GM18498 (cell line): Measurements from ENCODE around the gene GATA2.

Experiments
- ATAC-seq: cut with Tn5 transposase; IDR thresholded peaks from one replicate; pipeline ENCODE4 v1.9.1; 2021; ENCODE audit warnings: mild to moderate bottlenecking, moderate library complexity; ENCODE audit not compliant: unreplicated experiment

Gene GATA2

GRCh38 chr3:128492671-128493569 is at the start of gene GATA2:
GATA2 (minus strand) TSS chr3:128493201; CDS start chr3:128487031, 6,170 bp downstream.
- no peak for ATAC-seq

GRCh38 chr3:128541246-128541645 is 48.2 kb upstream of the GATA2 start:
- ATAC-seq = no peak

GRCh38 chr3:128539376-128539775 is 46.4 kb upstream of the GATA2 start:
- no peak for ATAC-seq

DNA sequence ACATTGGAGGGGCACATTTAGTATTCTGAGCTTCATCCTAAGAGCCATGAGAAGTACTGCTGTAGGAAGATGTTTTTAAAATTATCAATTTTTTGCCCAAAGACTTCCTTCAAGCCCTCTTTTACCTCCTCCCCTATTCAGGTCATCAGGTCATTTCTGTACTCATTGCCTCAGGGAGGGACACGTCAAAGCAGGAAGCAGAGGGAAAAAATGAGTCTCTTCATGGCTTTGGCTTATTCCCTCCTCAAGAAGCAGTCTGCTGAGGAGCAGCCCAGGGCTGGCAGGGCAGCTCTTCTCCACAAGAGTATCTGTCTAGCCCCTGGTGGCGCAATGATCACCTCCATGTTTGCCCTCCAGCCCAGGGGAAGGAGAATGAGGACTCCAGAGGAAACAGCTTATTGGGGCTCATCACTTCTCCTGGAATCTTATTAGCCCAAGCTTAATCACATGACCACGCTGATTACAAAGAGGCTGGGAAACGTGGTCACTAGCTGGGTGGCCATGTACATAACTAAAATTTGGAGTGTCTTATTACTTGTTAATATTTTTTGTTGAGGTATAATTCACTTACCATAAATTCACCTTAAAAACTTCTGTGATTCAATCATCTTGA is 44.2 kb upstream of the GATA2 start:
- no peak for ATAC-seq

GRCh38 chr3:128532012-128532983 is 39.3 kb upstream of the GATA2 start:
- no peak for ATAC-seq

DNA sequence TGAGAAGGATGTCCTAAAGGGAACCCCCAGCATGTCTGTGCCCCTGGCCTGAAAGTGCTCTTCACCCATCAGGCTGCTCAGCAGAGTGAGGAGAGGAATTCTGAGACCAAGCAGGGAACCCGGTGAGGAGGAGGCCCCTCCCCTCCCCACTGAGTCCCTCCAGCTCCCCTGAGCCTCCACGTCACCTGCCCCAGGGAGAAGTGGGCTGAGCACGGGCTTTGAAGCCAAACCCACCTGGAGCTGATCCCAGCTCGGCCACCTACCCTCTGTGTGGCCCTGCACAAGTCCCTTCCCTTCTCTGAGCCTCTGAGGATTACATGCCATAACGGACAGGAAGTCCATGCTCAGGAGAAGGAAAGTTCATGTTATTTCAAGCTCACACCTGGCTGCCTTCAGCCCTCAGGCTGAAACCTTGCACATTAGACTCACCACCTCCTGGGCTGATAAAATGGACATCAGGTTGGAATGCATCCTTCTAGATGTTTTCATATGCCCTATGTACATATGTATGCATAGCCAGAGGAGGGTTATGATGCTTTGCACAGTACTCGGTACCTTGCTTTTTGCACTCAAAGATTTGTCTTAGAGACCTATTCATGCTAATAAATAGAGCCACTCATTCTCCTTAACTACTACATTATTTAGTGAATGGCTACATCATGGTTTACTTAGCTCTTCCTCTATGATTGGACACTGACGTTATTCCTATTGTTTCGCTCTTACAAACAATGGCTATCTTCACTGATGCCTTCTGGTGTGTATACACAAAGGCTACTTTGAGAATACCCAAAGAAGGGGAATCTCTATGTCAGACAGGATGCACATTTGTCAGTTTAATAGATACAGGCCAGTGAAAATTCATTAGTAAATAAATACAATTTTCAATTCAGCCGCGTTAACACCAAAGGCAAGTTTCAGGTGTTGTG is 31.6 kb upstream of the GATA2 start:
- no peak for ATAC-seq

DNA sequence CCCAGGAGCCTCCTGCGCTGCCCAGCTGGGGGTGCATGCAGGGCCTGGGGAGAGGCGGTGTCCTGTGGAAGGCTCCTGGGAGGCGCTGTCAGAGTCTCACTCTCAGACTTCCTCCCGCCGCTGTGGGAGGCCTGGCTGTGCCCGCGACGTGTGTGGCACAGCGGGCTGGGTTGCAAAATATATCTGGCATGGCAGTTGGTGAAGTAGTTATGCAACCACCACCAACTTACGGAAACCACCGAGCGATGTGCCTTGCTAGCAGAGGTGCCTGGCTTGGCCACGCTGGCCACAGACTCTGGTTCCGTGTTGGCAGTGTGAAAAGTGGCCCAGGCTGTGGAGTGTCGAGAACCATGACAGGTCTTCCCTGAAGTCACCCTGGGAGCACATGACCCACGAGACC is 30.6 kb upstream of the GATA2 start:
- no peak for ATAC-seq

DNA sequence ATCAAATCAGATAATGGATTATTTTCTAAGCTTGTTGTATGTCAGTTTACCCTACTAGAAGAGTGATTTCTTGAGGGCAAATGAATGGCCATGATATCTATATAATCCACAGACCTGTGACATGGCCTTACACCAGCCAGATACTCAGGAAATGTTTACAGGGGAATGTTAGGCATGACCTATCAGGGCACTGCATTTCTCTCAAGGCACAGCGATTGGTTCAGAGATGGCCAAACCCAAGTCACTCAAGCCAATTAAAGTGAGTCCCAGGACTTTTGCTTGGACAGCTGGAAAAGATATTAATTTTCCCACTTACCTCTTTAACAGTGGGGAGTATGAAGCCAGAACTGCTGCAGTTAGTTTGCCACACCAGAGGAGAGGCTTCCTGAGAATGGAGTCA is 28.7 kb upstream of the GATA2 start:
- ATAC-seq = no peak

DNA sequence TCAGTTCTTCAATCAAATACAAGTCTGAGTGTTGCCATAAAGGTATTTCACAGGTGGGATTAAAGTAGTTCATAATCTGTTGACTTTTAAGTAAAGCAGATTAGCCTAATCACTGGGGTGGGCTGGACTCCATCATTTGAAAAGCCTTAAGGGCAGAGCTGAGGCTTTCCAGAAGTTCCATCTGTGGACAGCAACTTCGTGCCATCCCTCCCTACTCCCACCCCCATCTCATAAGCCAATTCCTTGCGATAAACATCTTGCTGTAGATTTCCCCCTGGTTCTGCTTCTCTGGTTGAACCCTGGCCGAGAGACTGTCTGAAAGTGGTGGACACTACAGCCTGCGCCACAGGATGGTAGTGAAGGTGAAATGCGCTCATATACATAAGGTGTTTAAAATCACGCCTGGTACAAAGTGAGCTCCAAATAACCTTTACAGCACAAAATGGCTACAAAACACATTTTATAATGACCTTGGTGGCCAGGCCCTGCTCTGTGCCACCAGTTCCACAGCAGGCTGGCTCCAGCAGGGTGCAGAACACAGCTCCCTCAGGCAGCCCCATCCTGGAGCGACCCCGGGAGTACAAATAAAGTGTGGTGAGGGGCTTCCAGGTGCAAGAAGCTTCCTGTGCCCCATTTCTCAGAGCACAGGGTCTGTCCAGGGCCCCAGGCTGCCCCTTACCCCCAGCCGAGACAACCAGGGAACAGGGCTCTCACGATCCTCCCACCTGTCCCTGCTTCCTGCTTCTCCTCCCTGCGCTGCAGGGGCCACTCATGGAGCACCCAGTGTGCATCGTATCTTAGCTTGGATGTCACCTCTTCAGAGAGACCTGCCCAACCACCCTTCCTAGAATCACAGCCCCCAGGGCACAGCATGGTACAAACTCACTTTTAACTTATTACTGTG is 25.8 kb upstream of the GATA2 start:
- no peak for ATAC-seq

DNA sequence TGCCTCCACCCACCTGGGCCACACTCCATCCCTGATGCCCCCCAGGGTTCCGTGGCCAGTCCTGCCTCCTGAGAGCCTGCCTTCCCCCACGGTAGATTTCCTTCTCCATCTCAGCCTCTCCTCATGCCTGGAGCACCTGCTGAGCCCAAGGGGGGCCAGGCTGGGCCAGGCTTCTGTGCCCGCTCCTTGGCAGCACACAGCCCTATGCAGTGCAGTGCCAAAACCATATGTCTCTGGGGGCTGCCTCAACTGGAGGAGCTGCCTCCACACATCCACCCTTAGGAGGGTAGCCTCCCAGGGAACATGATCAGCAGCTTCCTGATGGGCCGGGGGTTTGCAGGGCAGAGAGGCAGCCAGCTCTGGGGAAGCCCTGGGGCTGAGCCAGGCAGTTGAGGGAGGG is 24.6 kb upstream of the GATA2 start:
- ATAC-seq = no peak

- ATAC-seq = no peak
Measured at GRCh38 chr3:128515967-128516366, 23.0 kb upstream of the GATA2 start.

DNA sequence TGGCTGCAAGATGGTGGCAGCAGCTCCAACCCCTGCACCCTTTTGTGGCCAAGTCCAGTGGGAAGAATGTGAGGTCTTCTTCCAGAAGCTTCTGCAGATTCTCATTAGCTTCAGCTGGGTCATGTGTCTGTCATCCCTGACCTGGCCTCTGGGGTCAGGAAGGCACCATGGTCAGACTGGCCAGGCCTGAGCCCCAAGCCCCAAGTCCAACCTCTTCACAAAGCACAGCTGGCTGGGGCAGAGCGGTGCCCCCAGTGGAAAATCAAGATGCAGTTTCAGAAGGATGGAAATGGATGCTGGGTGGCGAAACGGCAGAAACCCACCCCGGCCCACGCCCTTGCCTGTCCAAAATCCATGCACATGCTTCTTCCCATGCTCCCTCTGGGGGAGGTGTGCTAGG is 15.9 kb upstream of the GATA2 start:
- no peak for ATAC-seq

DNA sequence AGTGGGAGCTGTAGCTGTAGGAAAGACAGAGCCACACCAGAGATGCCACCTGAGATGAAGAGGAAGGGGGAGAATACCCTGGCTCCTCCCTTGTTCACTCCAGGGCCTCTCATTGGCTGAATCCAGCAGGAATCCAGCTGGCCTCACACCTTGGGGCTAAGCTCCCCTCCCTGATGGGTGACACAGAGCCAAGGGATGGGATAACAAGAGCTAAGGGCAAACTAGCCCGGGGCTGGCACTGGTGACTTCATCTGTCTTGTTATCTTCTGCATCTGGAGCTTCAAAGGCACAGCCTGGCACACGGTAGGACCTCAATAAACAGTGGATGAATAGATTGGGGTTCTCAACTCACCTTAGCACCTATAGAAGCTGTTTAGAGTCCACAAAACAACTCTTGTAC is 13.8 kb upstream of the GATA2 start:
- no peak for ATAC-seq

DNA sequence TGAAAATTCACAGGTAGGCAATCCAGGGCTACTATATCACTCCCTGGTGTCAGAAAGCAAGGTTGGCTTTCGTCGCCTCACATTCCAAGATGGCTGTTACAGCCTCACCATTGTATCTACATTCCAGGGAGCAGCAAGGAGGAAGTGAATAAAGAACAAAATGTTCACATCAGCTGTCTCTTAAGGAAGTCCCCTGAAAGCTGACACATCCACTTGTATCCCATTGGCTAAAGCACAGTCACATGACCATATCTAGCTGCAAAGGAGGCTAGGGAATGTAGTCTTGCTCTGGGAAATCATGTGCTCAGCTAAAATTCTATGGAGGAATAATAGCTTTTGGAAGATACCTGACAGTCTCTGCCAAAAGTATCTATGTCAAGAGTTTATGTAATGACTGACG is 12.8 kb upstream of the GATA2 start:
- no peak for ATAC-seq

DNA sequence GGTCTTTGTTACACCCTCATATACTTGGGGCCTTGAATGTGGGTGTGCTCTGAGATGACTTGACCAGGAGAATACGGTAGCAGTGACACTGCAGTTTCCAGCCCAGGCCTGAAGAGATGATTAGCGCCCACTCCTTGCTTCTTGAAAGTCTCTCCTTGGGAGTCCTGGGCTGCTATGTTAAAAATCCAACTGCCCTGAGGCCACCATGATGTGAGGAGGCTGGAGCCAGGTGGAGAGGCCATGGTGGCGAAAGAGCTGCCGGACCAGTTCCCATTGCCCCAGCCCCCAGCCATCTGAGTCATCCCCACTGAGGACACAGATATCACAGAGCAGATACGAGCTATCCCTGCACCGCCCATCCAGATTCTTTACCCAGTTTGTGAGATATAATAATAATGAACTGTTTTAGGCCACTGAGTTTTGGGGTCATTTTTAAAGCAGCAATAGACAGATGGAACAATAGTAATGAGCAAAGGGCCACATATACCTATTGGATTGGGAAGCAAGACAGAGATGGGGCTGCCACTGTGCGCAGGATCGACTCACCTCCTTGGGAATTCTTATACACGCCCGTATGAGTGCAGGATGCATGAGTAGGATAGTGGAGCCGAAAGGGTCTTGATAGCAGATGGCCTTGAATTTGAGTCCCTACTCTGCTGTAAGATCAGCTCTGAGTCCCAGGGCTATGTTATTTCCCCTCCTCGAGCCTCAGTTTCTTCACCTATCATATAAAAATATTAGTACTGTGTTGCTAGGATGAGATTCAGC is 12.1 kb upstream of the GATA2 start:
- ATAC-seq = no peak

- ATAC-seq = no peak
Measured at GRCh38 chr3:128504533-128504915, 11.5 kb upstream of the GATA2 start.

- ATAC-seq = no peak
Measured at GRCh38 chr3:128503751-128504532, 10.9 kb upstream of the GATA2 start.
